Stimulated activated CD4-positive, alpha-beta T cell treated with anti-CD3 and anti-CD28 coated beads, Interleukin-4, amount 100 ng/mL, for 4 hours (primary cell): ENCODE measurements around the gene MCM7.
A peak's percentile ranks its signal among the peaks of the same experiment; 100 is the strongest.

Experiments used
- DNase-seq, 2 experiments: peaks; one replicate each; pipeline ENCODE4 v3.0.0-alpha.2; 2020

Gene MCM7

GRCh38 chr7:100065452-100066186 lies 35.6 kb downstream of the MCM7 start:
- DNase-seq = no peak

GRCh38 chr7:100064162-100064561 lies 37.0 kb downstream of the MCM7 start:
- no peak for DNase-seq

DNA sequence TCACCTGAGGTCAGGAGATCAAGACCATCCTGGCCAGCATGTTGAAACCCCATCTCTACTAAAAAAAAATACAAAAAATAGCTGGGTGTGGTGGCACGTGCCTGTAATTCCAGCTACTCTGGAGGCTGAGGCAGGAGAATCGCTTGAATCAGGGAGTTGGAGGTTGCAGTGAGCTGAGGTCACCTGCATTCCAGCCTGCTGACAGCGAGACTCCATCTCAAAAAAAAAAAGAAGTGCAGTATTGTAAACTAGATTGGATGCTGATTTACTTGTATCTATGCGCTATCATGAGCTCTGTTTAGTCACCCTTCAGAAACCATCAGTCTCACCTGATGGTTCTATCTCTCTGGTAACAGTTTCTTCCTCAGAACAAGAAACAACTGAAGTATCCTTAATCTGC lies 37.8 kb downstream of the MCM7 start:
- no peak for DNase-seq

DNA sequence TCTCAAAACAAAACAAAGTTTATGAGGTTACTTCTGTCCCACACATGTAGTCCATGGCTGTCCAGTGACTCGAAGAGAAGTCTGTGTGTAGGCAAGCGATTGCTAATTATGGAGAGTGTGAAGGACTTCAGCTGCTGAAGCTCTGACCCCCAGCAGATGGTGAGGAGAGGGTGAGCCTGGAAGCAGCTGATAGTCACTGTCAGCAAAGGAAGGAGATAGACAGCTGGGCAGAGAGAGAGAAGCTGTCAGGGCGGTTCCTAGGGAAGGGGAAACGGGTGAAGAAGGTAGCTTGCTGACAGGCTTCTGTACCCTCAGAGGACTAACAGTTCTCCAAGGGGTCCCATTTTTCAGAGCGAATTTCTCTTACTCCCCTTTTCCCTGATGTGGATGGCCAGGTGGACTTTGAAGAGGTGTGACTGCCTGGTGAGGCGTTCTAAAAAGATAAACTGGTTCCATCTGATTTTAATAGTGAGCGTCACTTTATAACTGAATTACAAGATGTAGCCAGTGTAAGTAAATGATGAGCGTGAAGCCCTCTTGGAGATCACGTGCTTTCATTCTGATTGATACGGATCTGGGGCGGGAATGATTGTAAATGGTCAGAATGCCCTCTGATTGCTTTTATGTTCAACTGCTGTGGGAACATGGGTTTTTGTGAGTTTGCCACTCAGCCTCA lies 39.5 kb downstream of the MCM7 start:
- DNase-seq = no peak

DNA sequence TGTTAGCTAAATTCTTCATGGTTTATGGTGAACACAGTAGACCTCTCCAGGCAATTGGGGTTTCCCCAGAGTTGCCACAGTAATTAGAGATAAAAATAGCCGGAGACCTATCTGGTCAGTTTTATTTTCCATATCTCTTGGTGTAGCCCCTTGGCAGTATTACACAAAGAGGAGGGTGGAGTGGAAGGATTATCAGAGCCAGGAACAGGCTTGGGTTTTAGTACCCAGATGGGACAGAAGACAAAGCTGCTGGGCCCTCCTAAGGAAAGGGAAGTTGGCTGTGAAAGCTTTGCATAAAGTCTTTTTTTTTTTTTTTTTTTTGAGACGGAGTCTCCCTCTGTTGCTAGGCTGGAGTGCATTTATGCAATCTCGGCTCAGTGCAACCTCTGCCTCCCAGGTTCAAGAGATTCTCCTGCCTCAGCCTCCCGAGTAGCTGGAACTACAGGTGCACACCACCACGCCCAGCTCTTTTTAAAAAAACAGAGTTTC lies 41.9 kb downstream of the MCM7 start:
- DNase-seq = no peak

DNA sequence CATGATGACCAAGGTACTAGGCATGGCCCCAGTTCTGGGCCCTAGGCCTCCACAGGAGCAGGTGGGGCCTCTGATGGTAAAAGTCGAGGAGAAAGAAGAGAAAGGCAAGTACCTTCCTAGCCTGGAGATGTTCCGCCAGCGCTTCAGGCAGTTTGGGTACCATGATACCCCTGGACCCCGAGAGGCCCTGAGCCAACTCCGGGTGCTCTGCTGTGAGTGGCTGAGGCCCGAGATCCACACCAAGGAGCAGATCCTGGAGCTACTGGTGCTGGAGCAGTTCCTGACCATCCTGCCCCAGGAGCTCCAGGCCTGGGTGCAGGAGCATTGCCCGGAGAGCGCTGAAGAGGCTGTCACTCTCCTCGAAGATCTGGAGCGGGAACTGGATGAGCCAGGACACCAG lies 44.2 kb downstream of the MCM7 start:
- DNase-seq = no peak

DNA sequence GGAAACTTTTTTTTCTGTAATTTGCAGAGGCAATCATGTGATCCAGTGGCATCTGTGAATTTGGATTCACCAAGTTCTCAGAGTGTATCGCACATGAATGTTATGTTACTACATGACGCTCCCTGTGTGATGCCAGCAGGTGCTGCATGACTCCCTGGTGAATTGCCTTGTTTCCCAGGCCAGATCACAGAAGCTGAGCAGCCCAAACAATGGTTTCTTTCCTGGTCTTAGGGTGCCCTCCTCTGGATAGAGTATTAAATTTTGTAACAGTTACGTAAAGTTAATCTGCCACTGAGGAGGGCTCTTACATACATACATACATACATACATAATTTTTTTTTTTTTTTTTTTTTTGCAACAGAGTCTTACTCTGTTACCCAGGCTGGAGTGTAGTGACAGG lies 48.0 kb downstream of the MCM7 start:
- peak in 1 of 2 experiments; percentile 6 for DNase-seq

DNA sequence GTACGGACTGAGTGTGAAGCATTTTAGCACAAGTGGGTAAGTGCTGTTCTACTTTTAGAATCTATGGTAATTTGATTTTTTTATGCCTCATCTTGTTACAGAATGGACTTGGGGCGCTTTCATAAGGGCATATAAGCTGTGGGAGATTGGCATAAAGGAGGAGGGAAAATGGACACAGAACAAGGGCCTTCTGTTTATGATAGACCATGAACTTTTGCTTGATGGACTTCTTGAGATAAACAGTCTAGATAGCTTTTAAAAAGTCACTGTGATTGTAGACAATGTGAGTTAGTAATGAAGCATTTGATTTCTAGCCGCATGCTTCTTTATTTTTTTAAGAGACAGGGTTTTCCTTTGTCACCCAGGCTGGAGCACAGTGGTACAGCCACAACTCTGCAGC lies 49.6 kb downstream of the MCM7 start:
- DNase-seq = no peak

GRCh38 chr7:100049441-100050291 lies 51.5 kb downstream of the MCM7 start, which contains the start of gene ZSCAN21:
TSS of gene ZSCAN21 (plus strand) at chr7:100049774. CDS start at chr7:100057007, 7,233 bp downstream.
- peak; percentile 80 to 83 for DNase-seq

- no peak for DNase-seq
Observed at GRCh38 chr7:100048680-100049079, 52.5 kb downstream of the MCM7 start.

DNA sequence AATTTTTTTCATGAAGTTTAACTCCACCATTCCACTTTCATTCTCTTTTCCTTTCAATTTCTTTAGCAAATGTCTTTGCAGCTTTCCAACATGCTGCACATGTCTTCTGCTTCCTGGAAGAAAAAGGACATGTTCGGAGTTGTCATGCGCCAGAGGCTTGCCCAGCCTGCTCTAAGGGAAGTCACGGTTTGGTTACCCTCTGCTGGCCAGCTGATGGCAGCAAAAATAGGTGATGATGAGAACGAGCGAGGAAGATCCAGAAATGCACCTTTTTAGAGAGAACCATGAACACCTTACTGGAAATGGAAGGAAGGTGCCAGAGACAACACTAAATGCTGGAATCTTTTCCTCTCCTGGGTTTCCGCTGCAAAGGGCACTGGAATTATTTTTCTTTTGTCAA lies 56.5 kb downstream of the MCM7 start:
- DNase-seq = no peak
